GM23338 (cell line): ENCODE measurements around the gene PEAK3. TPM values are rescaled to one million over a fixed set of nuclear protein-coding genes. Genes with fewer than 3 reads are reported as not detected.
A peak's percentile ranks its signal among the peaks of the same experiment; 100 is the strongest.

Source experiments
- ATAC-seq: fragments of 200-7000 bp; cut with Tn5 transposase; 3 replicates; pipeline ENCODE4 v1.9.1; 2020
- DNase-seq: peaks from one replicate; pipeline ENCODE4 v3.0.0-alpha.2; 2015; ENCODE audit warnings: low spot score
- H2AFZ ChIP-seq: fragments of 200-600 bp; sonication (generic); 2 replicates; pipeline ENCODE4 v1.8.0; 2016; ENCODE audit warnings: antibody characterized with exemption, mild to moderate bottlenecking, moderate library complexity
- H3F3A ChIP-seq: fragments of 200-600 bp; sonication (generic); replicated peaks from 2 replicates; pipeline ENCODE4 v1.8.0; 2017; ENCODE audit warnings: antibody characterized with exemption, mixed run types, low read depth
- H3K27ac ChIP-seq: fragments of 200-600 bp; sonication (generic); 2 replicates; pipeline ENCODE4 v1.6.1; 2016; ENCODE audit warnings: low read depth
- H3K27me3 ChIP-seq: fragments of 200-600 bp; sonication (generic); 2 replicates; pipeline ENCODE4 v1.8.0; 2016; ENCODE audit warnings: mild to moderate bottlenecking, mixed run types, moderate library complexity; ENCODE audit not compliant: insufficient read depth
- H3K36me3 ChIP-seq: fragments of 200-600 bp; sonication (generic); 2 replicates; pipeline ENCODE4 v1.8.0; 2016; ENCODE audit warnings: mild to moderate bottlenecking; ENCODE audit not compliant: insufficient read depth
- H3K4me1 ChIP-seq: fragments of 200-600 bp; sonication (generic); 2 replicates; pipeline ENCODE4 v1.8.0; 2016; ENCODE audit warnings: mild to moderate bottlenecking, moderate library complexity; ENCODE audit not compliant: insufficient read depth
- H3K4me2 ChIP-seq: fragments of 200-600 bp; sonication (generic); 2 replicates; pipeline ENCODE4 v1.7.1; 2017; ENCODE audit warnings: mixed run types
- H3K4me3 ChIP-seq: fragments of 200-600 bp; sonication (generic); 2 replicates; pipeline ENCODE4 v1.6.1; 2016; ENCODE audit warnings: mixed run types
- H3K79me2 ChIP-seq: fragments of 200-600 bp; sonication (generic); replicated peaks from 2 replicates; pipeline ENCODE4 v1.8.0; 2017; ENCODE audit warnings: mild to moderate bottlenecking; ENCODE audit not compliant: insufficient read depth
- H3K9me2 ChIP-seq: fragments of 200-600 bp; sonication (generic); 2 replicates; pipeline ENCODE4 v1.8.0; 2017; ENCODE audit not compliant: insufficient read depth
- H4K20me1 ChIP-seq: fragments of 200-600 bp; sonication (generic); replicated peaks from 2 replicates; pipeline ENCODE4 v1.8.0; 2017; ENCODE audit warnings: mild to moderate bottlenecking; ENCODE audit not compliant: insufficient read depth
- H3K27ac Mint-ChIP-seq: 2 replicates; pipeline ENCODE4 v1.8.0; 2020; ENCODE audit warnings: inconsistent platforms, mild to moderate bottlenecking, moderate library complexity, mixed read lengths
- H3K27me3 Mint-ChIP-seq: 3 replicates; pipeline ENCODE4 v1.8.0; 2022; ENCODE audit warnings: low read depth, mild to moderate bottlenecking, moderate library complexity, mixed read lengths, inconsistent platforms; ENCODE audit not compliant: insufficient read depth, poor library complexity
- H3K36me3 Mint-ChIP-seq: 3 replicates; pipeline ENCODE4 v1.8.0; 2021; ENCODE audit warnings: low read depth, mild to moderate bottlenecking, inconsistent platforms, moderate library complexity, mixed read lengths
- H3K4me1 Mint-ChIP-seq: 3 replicates; pipeline ENCODE4 v1.8.0; 2020; ENCODE audit warnings: mild to moderate bottlenecking, inconsistent platforms, mixed read lengths
- H3K4me3 Mint-ChIP-seq: 3 replicates; pipeline ENCODE4 v1.8.0; 2021; ENCODE audit warnings: moderate library complexity, mild to moderate bottlenecking, inconsistent platforms, mixed read lengths
- H3K9me3 Mint-ChIP-seq: 3 replicates; pipeline ENCODE4 v1.8.0; 2020; ENCODE audit warnings: moderate library complexity, mild to moderate bottlenecking, inconsistent platforms, mixed read lengths
- CREB1 ChIP-seq: fragments of 250-450 bp; sonication (Bioruptor Pico); IDR thresholded peaks from 2 replicates; pipeline ENCODE4 v1.5.0; 2020; ENCODE audit warnings: low read depth, mild to moderate bottlenecking, moderate library complexity
- CTCF ChIP-seq, 2 experiments: fragments of 200-600 bp in 1 of 2; sonication (generic) in 1 of 2; conservative IDR thresholded peaks; 2 replicates each; pipeline versions ENCODE4 v1.5.1 to v1.6.1; 2016 to 2017; ENCODE audit warnings: antibody characterized with exemption in 2 of 2, low read depth in 2 of 2, mild to moderate bottlenecking in 2 of 2, moderate library complexity in 1 of 2
- EZH2 ChIP-seq: fragments of 200-600 bp; sonication (generic); IDR thresholded peaks from one replicate; pipeline ENCODE4 v1.8.0; 2017; ENCODE audit warnings: antibody characterized with exemption, mild to moderate bottlenecking, low read depth; ENCODE audit not compliant: unreplicated experiment
- POLR2AphosphoS5 ChIP-seq: IDR thresholded peaks from 2 replicates; pipeline ENCODE4 v1.6.1; 2016; ENCODE audit warnings: antibody characterized with exemption, low read depth
- polyA plus RNA-seq: library from polyadenylated mRNA; unstranded; fragments of >200 nt; fragmentation: Nextera tagmentation; extraction: Ambion mirVana; gene quantifications from 2 replicates; pipeline ENCODE4 v1.2.1, GENCODE V29; 2016
- total RNA-seq: library from RNA; depleted of rRNA; stranded (reverse); fragments of >200 nt; shearing (Covaris generic); gene quantifications from 2 replicates; pipeline ENCODE4 v1.2.3, GENCODE V29; 2014

Gene PEAK3
- total and polyA plus RNA-seq, 2 experiments from 2014 or later, result not detected

- Histone ChIP-seq H3K9me2 (no peaks in the 10 kb centered on the region), H3K79me2 (no peaks in the 10 kb centered on the region), H3K27ac (no peak overlapping the region), H2AFZ (peak overlapping the region; percentile 98), H3K4me3 (peak overlapping the region; percentile 69), H3K36me3 (no peaks in the 10 kb centered on the region), H3K4me2 (peak overlapping the region; percentile 93), H4K20me1 (no peaks in the 10 kb centered on the region), H3K4me1 (peaks cover 5% of the 10 kb centered on the region; the same call in 1 of the 2 replicates), H3F3A (peaks cover 4% of the 10 kb centered on the region; the same call in 1 of the 2 replicates), H3K27me3 (peaks cover 21% of the 10 kb centered on the region)
- TF ChIP-seq CTCF (conservative IDR thresholded peaks at IDR 0.05; ENCODE audit: low read depth in 2 of 2), result peak; percentile 69 to 75
- no peak for TF ChIP-seq EZH2
- peaks cover 38% of the 10 kb centered on the region for H3K27me3 Mint-ChIP-seq
- H3K4me1 Mint-ChIP-seq, result peaks cover 3% of the 10 kb centered on the region; the same call in 2 of the 3 replicates
- H3K36me3 Mint-ChIP-seq, result no peaks in the 10 kb centered on the region
- H3K4me3 Mint-ChIP-seq, result peak overlapping the region; percentile 69
- ATAC-seq (peak; percentile 32), DNase-seq (peak; percentile 89)
- no peaks in the 10 kb centered on the region for H3K9me3 Mint-ChIP-seq
- H3K27ac Mint-ChIP-seq, result no peak overlapping the region
Measured at GRCh38 chr19:2254064-2254872, 27.7 kb downstream of the PEAK3 start.

DNA sequence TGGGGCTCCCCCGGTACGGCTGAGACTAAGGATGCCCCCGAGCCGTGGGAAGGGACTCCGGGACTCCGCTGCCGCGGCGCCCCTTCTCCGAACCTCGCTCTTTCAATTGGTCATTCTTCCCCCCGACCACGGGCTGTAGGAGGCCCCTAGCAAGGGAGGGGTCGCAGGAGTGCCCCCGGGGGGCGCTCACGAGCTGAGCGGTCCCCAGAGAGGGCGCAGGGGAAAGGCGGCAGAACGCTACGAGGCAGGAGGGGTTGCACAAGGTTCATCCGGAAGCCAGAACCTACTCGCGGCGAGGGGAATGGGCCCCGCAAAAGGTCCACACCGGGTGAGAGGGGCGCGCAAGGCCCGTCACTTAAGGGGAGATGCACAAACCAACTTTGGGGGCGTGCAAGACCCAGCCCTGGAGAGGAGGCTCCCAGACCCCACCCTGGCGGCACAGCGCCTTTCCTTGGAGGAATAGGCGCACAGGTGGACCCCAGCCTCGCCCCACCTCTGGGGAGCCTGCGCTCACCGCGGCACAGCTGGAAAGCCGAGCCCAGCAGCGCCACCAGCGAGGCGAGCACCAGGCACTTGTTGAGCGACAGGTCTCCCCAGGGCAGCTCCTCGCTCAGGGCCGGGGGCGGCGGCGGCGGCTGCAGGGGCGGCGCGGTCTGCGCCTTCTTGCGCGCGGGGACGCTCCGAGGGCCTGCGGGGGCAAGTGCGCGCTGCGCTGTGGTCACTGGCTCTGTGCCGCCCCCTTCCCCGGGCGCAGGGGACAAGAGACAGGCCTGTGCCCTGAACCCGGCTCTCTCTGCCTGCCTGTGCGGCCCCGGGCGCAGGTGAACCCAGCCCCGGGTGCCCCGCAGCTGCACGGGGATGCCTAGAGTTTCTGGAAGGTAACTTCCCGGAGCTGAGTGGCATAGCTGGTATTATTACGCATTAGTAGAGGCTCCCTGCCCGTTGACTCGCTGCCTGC, 28.6 kb downstream of the PEAK3 start:
- no peak for TF ChIP-seq CREB1 (CRISPR knock-in tag)
- TF ChIP-seq CTCF (conservative IDR thresholded peaks at IDR 0.05; ENCODE audit: low read depth in 2 of 2), result peak; percentile 62 to 73
- TF ChIP-seq POLR2AphosphoS5, result 0 out of 2 replicates have a peak, but pooled peaks have one; percentile 35
- peak overlapping the region; percentile 69 for H3K4me3 Mint-ChIP-seq
- Histone ChIP-seq H3K27me3 (peaks cover 21% of the 10 kb centered on the region), H3K9me2 (no peaks in the 10 kb centered on the region), H3F3A (peaks cover 4% of the 10 kb centered on the region; the same call in 1 of the 2 replicates), H4K20me1 (no peaks in the 10 kb centered on the region), H3K4me2 (peak overlapping the region; percentile 93), H2AFZ (peak overlapping the region; percentile 98), H3K36me3 (no peaks in the 10 kb centered on the region), H3K4me1 (peaks cover 5% of the 10 kb centered on the region; the same call in 1 of the 2 replicates), H3K27ac (no peak overlapping the region), H3K79me2 (no peaks in the 10 kb centered on the region), H3K4me3 (peak overlapping the region; percentile 69)
- H3K36me3 Mint-ChIP-seq, result no peaks in the 10 kb centered on the region
- H3K9me3 Mint-ChIP-seq, result no peaks in the 10 kb centered on the region
- peaks cover 3% of the 10 kb centered on the region; the same call in 2 of the 3 replicates for H3K4me1 Mint-ChIP-seq
- DNase-seq (peak; percentile 87), ATAC-seq (peak; percentile 35)
- no peak overlapping the region for H3K27ac Mint-ChIP-seq
- peaks cover 37% of the 10 kb centered on the region for H3K27me3 Mint-ChIP-seq
